ENCODE measurements around the gene SIT1. TPM values are rescaled to one million over a fixed set of nuclear protein-coding genes. Genes with fewer than 3 reads are reported as not detected.

SIT1 gene
- polyA plus RNA-seq (2012; ENCODE audit: insufficient read depth, insufficient read length), result 230 TPM

- H3K4me3 ChIP-seq (ENCODE audit: low read length), result peak within 1 kb of the TSS; percentile 93
- peak; percentile 75 for DNase-seq (ENCODE audit: low read depth, low spot score)
These were observed at the start of gene SIT1 for GRCh38 chr9:35650341-35651158. SIT1 (minus strand) TSS chr9:35650931; CDS start chr9:35650853, 78 bp downstream.

- no peak overlapping the region for H3K4me3 ChIP-seq (ENCODE audit: low read length)
- DNase-seq (ENCODE audit: low read depth, low spot score), result no peak
These were observed 49.3 kb upstream of the SIT1 start for GRCh38 chr9:35700031-35700430.

- no peak overlapping the region for H3K4me3 ChIP-seq (ENCODE audit: low read length)
- no peak for DNase-seq (ENCODE audit: low read depth, low spot score)
These were observed 47.5 kb upstream of the SIT1 start for GRCh38 chr9:35698231-35698630.

GRCh38 chr9:35697486-35697885 is 46.8 kb upstream of the SIT1 start:
- no peak overlapping the region for H3K4me3 ChIP-seq (ENCODE audit: low read length)
- no peak for DNase-seq (ENCODE audit: low read depth, low spot score)

GRCh38 chr9:35696520-35697215 is 45.9 kb upstream of the SIT1 start:
- peak; percentile 20 for DNase-seq (ENCODE audit: low read depth, low spot score)
- H3K4me3 ChIP-seq (ENCODE audit: low read length), result no peak overlapping the region

- H3K4me3 ChIP-seq (ENCODE audit: low read length), result no peak overlapping the region
- no peak for DNase-seq (ENCODE audit: low read depth, low spot score)
These were observed 45.2 kb upstream of the SIT1 start for GRCh38 chr9:35695943-35696401.

- H3K4me3 ChIP-seq (ENCODE audit: low read length), result no peak overlapping the region
These were observed 41.1 kb upstream of the SIT1 start for GRCh38 chr9:35691757-35692301.

GRCh38 chr9:35691334-35691650 is 40.6 kb upstream of the SIT1 start:
- no peak for DNase-seq (ENCODE audit: low read depth, low spot score)
- H3K4me3 ChIP-seq (ENCODE audit: low read length), result peak overlapping the region; percentile 68

More at GRCh38 chr9:35691757-35692301, 41.1 kb upstream of the SIT1 start:
- no peak for DNase-seq (ENCODE audit: low read depth, low spot score)

GRCh38 chr9:35690614-35691333 is 40.0 kb upstream of the SIT1 start:
- peak overlapping the region; percentile 68 for H3K4me3 ChIP-seq (ENCODE audit: low read length)
- peak; percentile 45 for DNase-seq (ENCODE audit: low read depth, low spot score)

- peak overlapping the region; percentile 68 for H3K4me3 ChIP-seq (ENCODE audit: low read length)
- no peak for DNase-seq (ENCODE audit: low read depth, low spot score)
These were observed 39.5 kb upstream of the SIT1 start for GRCh38 chr9:35690294-35690613.

- no peak for DNase-seq (ENCODE audit: low read depth, low spot score)
- H3K4me3 ChIP-seq (ENCODE audit: low read length), result peak within 1 kb of the TSS; percentile 68
These were observed 39.0 kb upstream of the SIT1 start, which contains the start of gene TPM2 for GRCh38 chr9:35689542-35690293. TPM2 (minus strand) TSS chr9:35689925; CDS start chr9:35689817, 108 bp downstream.

- DNase-seq (ENCODE audit: low read depth, low spot score), result no peak
These were observed 38.1 kb upstream of the SIT1 start for GRCh38 chr9:35688558-35689541.

GRCh38 chr9:35687972-35688557 is 37.3 kb upstream of the SIT1 start:
- DNase-seq (ENCODE audit: low read depth, low spot score), result no peak
- no peak overlapping the region for H3K4me3 ChIP-seq (ENCODE audit: low read length)

More at GRCh38 chr9:35688558-35689541, 38.1 kb upstream of the SIT1 start:
- H3K4me3 ChIP-seq (ENCODE audit: low read length), result no peak overlapping the region

- H3K4me3 ChIP-seq (ENCODE audit: low read length), result no peak overlapping the region
- no peak for DNase-seq (ENCODE audit: low read depth, low spot score)
These were observed 36.6 kb upstream of the SIT1 start for GRCh38 chr9:35687306-35687705.

GRCh38 chr9:35686222-35687203 is 35.8 kb upstream of the SIT1 start:
- H3K4me3 ChIP-seq (ENCODE audit: low read length), result no peak overlapping the region
- DNase-seq (ENCODE audit: low read depth, low spot score), result no peak

GRCh38 chr9:35685506-35685905 is 34.8 kb upstream of the SIT1 start:
- H3K4me3 ChIP-seq (ENCODE audit: low read length), result no peak overlapping the region

More at GRCh38 chr9:35685506-35685905, 34.8 kb upstream of the SIT1 start:
- DNase-seq (ENCODE audit: low read depth, low spot score), result no peak

Measured in Jurkat, Clone E6-1 (cell line).